Mesenteric fat pad (tissue), 1 donor: ENCODE results near the gene KAT2B. TPM values are rescaled to one million over a fixed set of nuclear protein-coding genes. Genes with fewer than 3 reads are reported as not detected.
"Not testable (repeated sequence)": the region's sequence is repeated elsewhere in the genome, so short reads cannot be mapped to it uniquely, and the experiment has no call there.

Experiments used
- DNase-seq: peaks from one replicate; pipeline ENCODE4 v3.0.0-alpha.2; 2020; ENCODE audit warnings: low spot score
- long read RNA-seq: library from polyadenylated mRNA; unstranded; transcript quantifications from one replicate; pipeline ENCODE4 v2.0.0, GENCODE V29; 2020
- total RNA-seq: library from RNA; stranded (reverse); fragmentation: NEBNext Ultra II Directional; extraction: Animal tissue kit (Norgen Biotek cat#: 25700); gene quantifications from one replicate; pipeline ENCODE4 v1.2.1, GENCODE V29; 2021
- donor health status: DM: yes; HTN: yes; CAD: no.

KAT2B gene
- 35.2 TPM for total RNA-seq
- long read RNA-seq, partial matches to known transcripts, result 2 of 5 reads
- long read RNA-seq, other reads (novel, unspliced or antisense), result 3 of 5 reads

- DNase-seq, result peak; percentile 93
Observed at GRCh38 chr3:20039765-20040547, at the start of gene KAT2B. Gene KAT2B, plus strand, starts transcription at chr3:20040446. Its CDS starts 32 bp downstream, at chr3:20040478.

- no peak for DNase-seq
Observed at GRCh38 chr3:19994796-19995195, 45.5 kb upstream of the KAT2B start.

GRCh38 chr3:19997502-19997901, 42.7 kb upstream of the KAT2B start:
- no peak for DNase-seq

GRCh38 chr3:20001932-20002331, 38.3 kb upstream of the KAT2B start:
- no peak for DNase-seq

GRCh38 chr3:20007960-20008359, 32.3 kb upstream of the KAT2B start:
- no peak for DNase-seq

GRCh38 chr3:20008646-20009045, 31.6 kb upstream of the KAT2B start:
- DNase-seq, result no peak

GRCh38 chr3:20012164-20012563, 28.1 kb upstream of the KAT2B start, which contains the start of gene PP2D1:
Gene PP2D1, minus strand, starts transcription at chr3:20012264. Its CDS starts 192 bp downstream, at chr3:20012072.
- DNase-seq, result no peak

- no peak for DNase-seq
Observed at GRCh38 chr3:20013396-20013795, 26.9 kb upstream of the KAT2B start.

- no peak for DNase-seq
Observed at GRCh38 chr3:20015525-20015924, 24.7 kb upstream of the KAT2B start.

- not testable (repeated sequence) for DNase-seq
Observed at GRCh38 chr3:20016076-20016475, 24.2 kb upstream of the KAT2B start.

GRCh38 chr3:20022954-20023622, 17.2 kb upstream of the KAT2B start:
- DNase-seq, result no peak

- DNase-seq, result no peak
Observed at GRCh38 chr3:20023623-20024405, 16.4 kb upstream of the KAT2B start.

GRCh38 chr3:20027136-20027535, 13.1 kb upstream of the KAT2B start:
- DNase-seq, result no peak

- no peak for DNase-seq
Observed at GRCh38 chr3:20028905-20029331, 11.3 kb upstream of the KAT2B start.

GRCh38 chr3:20031939-20032338, 8.3 kb upstream of the KAT2B start:
- DNase-seq, result not testable (repeated sequence)

GRCh38 chr3:20035019-20035418, 5.2 kb upstream of the KAT2B start:
- DNase-seq, result no peak

- DNase-seq, result no peak
Observed at GRCh38 chr3:20037255-20037996, 2.8 kb upstream of the KAT2B start.

GRCh38 chr3:20038699-20039465, 1.4 kb upstream of the KAT2B start:
- no peak for DNase-seq

- DNase-seq, result no peak
Observed at GRCh38 chr3:20039466-20039764, 831 bp upstream of the KAT2B start.

- DNase-seq, result peak; percentile 94
Observed at GRCh38 chr3:20040548-20041196, 426 bp downstream of the KAT2B start.
